Measurements from ENCODE around the gene SH3BP4.

DNA sequence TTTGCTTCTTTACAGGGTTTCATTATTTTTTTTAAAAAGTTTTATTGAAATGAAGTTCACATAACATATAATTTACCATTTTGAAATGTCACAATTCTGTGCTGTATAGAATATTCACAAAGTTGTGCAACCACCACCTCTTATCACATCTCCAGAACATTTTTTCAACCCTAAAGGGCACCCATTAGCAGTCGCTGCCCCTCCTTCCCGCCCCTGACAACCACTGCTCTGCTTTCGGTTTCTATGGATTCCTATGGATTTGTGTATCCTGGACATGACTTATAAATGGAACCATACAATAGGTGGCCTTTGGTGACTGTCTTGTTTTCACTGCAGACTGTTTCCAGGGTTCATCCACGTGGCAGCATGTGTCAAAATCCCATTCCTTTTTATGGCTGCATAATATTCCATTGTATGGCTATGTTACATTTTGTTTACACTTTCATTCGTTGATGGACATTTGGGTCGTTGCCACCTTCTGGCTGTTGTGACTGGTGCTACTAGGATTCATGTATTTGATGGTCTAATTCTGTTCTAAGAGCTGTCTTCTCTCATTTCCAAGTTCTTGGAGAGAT, 52.6 kb downstream of the SH3BP4 start:
- TF ChIP-seq, protein P1, sequence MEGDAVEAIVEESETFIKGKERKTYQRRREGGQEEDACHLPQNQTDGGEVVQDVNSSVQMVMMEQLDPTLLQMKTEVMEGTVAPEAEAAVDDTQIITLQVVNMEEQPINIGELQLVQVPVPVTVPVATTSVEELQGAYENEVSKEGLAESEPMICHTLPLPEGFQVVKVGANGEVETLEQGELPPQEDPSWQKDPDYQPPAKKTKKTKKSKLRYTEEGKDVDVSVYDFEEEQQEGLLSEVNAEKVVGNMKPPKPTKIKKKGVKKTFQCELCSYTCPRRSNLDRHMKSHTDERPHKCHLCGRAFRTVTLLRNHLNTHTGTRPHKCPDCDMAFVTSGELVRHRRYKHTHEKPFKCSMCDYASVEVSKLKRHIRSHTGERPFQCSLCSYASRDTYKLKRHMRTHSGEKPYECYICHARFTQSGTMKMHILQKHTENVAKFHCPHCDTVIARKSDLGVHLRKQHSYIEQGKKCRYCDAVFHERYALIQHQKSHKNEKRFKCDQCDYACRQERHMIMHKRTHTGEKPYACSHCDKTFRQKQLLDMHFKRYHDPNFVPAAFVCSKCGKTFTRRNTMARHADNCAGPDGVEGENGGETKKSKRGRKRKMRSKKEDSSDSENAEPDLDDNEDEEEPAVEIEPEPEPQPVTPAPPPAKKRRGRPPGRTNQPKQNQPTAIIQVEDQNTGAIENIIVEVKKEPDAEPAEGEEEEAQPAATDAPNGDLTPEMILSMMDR (conservative IDR thresholded peaks at IDR 0.05), result no peak
- TF ChIP-seq ZFX (IDR thresholded peaks at IDR 0.05), result no peak
